ENCODE results near the gene DYNC2H1.

The DYNC2H1 gene

GRCh38 chr11:103384652-103385051, 275.4 kb downstream of the DYNC2H1 start:
- H4K20me1 ChIP-seq: no peaks in the 10 kb centered on the region
- no peak overlapping the region for H3K9ac ChIP-seq
- no peak for TF ChIP-seq Cebpa-rat (IDR thresholded peaks at IDR 0.05)
- H3K27ac ChIP-seq: no peak overlapping the region
- H3K9me3 ChIP-seq: no peaks in the 10 kb centered on the region
- no peaks in the 10 kb centered on the region for H3K36me3 ChIP-seq
- H3K4me2 ChIP-seq: no peak overlapping the region
- no peaks in the 10 kb centered on the region for H3K27me3 ChIP-seq
- no peak overlapping the region for H3K4me3 ChIP-seq
- H3K4me1 ChIP-seq: no peaks in the 10 kb centered on the region

GRCh38 chr11:103395612-103396011, 286.4 kb downstream of the DYNC2H1 start:
- no peak overlapping the region for H3K4me2 ChIP-seq
- H3K4me1 ChIP-seq: no peaks in the 10 kb centered on the region
- H3K9ac ChIP-seq: no peak overlapping the region
- no peaks in the 10 kb centered on the region for H3K27me3 ChIP-seq
- no peaks in the 10 kb centered on the region for H4K20me1 ChIP-seq
- H3K4me3 ChIP-seq: no peak overlapping the region
- H3K36me3 ChIP-seq: no peaks in the 10 kb centered on the region
- TF ChIP-seq Cebpa-rat (IDR thresholded peaks at IDR 0.05): no peak
- H3K27ac ChIP-seq: no peak overlapping the region
- H3K9me3 ChIP-seq: peaks cover 8% of the 10 kb centered on the region

GRCh38 chr11:103396237-103396636, 287.0 kb downstream of the DYNC2H1 start:
- Histone ChIP-seq H3K4me1 (no peaks in the 10 kb centered on the region), H3K9me3 (peaks cover 8% of the 10 kb centered on the region), H3K27me3 (no peaks in the 10 kb centered on the region), H3K4me2 (no peak overlapping the region), H3K36me3 (no peaks in the 10 kb centered on the region), H3K4me3 (no peak overlapping the region), H3K9ac (no peak overlapping the region), H4K20me1 (no peaks in the 10 kb centered on the region), H3K27ac (no peak overlapping the region)
- no peak for TF ChIP-seq Cebpa-rat (IDR thresholded peaks at IDR 0.05)

- no peaks in the 10 kb centered on the region for H3K27me3 ChIP-seq
- no peaks in the 10 kb centered on the region for H3K4me1 ChIP-seq
- H3K4me3 ChIP-seq: no peak overlapping the region
- H3K27ac ChIP-seq: no peak overlapping the region
- TF ChIP-seq Cebpa-rat (IDR thresholded peaks at IDR 0.05): no peak
- H3K9me3 ChIP-seq: peaks cover 2% of the 10 kb centered on the region
- H3K36me3 ChIP-seq: no peaks in the 10 kb centered on the region
- H3K9ac ChIP-seq: no peak overlapping the region
- H3K4me2 ChIP-seq: no peak overlapping the region
- H4K20me1 ChIP-seq: no peaks in the 10 kb centered on the region
These were observed 288.1 kb downstream of the DYNC2H1 start for GRCh38 chr11:103397369-103397768.

GRCh38 chr11:103398829-103399228, 289.6 kb downstream of the DYNC2H1 start:
- H3K36me3 ChIP-seq: no peaks in the 10 kb centered on the region
- H3K4me3 ChIP-seq: no peak overlapping the region
- no peak overlapping the region for H3K4me2 ChIP-seq
- H3K4me1 ChIP-seq: no peaks in the 10 kb centered on the region
- no peak overlapping the region for H3K9ac ChIP-seq
- H3K27ac ChIP-seq: no peak overlapping the region
- no peak for TF ChIP-seq Cebpa-rat (IDR thresholded peaks at IDR 0.05)
- H3K27me3 ChIP-seq: no peaks in the 10 kb centered on the region
- no peaks in the 10 kb centered on the region for H4K20me1 ChIP-seq
- H3K9me3 ChIP-seq: no peaks in the 10 kb centered on the region

GRCh38 chr11:103406357-103406756, 297.1 kb downstream of the DYNC2H1 start:
- Histone ChIP-seq H4K20me1 (no peaks in the 10 kb centered on the region), H3K9ac (no peak overlapping the region), H3K36me3 (no peaks in the 10 kb centered on the region), H3K9me3 (no peaks in the 10 kb centered on the region), H3K4me2 (no peak overlapping the region), H3K27ac (no peak overlapping the region), H3K4me1 (no peaks in the 10 kb centered on the region), H3K4me3 (no peak overlapping the region), H3K27me3 (no peaks in the 10 kb centered on the region)
- no peak for TF ChIP-seq Cebpa-rat (IDR thresholded peaks at IDR 0.05)

GRCh38 chr11:103407641-103408040, 298.4 kb downstream of the DYNC2H1 start:
- Histone ChIP-seq H3K27me3 (no peaks in the 10 kb centered on the region), H3K27ac (no peak overlapping the region), H3K4me2 (no peak overlapping the region), H3K36me3 (no peaks in the 10 kb centered on the region), H4K20me1 (no peaks in the 10 kb centered on the region), H3K4me3 (no peak overlapping the region), H3K9ac (no peak overlapping the region), H3K4me1 (no peaks in the 10 kb centered on the region), H3K9me3 (no peaks in the 10 kb centered on the region)
- no peak for TF ChIP-seq Cebpa-rat (IDR thresholded peaks at IDR 0.05)

GRCh38 chr11:103413266-103413888, 304.2 kb downstream of the DYNC2H1 start:
- no peaks in the 10 kb centered on the region for H3K9me3 ChIP-seq
- no peak for TF ChIP-seq Cebpa-rat (IDR thresholded peaks at IDR 0.05)
- H3K27ac ChIP-seq: no peak overlapping the region
- H3K9ac ChIP-seq: no peak overlapping the region
- H3K4me2 ChIP-seq: no peak overlapping the region
- H3K4me3 ChIP-seq: no peak overlapping the region
- H3K4me1 ChIP-seq: no peaks in the 10 kb centered on the region
- no peaks in the 10 kb centered on the region for H4K20me1 ChIP-seq
- no peaks in the 10 kb centered on the region for H3K27me3 ChIP-seq
- H3K36me3 ChIP-seq: no peaks in the 10 kb centered on the region

GRCh38 chr11:103418014-103418413, 308.8 kb downstream of the DYNC2H1 start:
- H3K27me3 ChIP-seq: no peaks in the 10 kb centered on the region
- H3K4me3 ChIP-seq: no peak overlapping the region
- 0 out of 2 replicates have a peak, but pooled peaks cover 4% of the 10 kb centered on the region for H3K4me1 ChIP-seq
- H4K20me1 ChIP-seq: no peaks in the 10 kb centered on the region
- H3K9me3 ChIP-seq: no peaks in the 10 kb centered on the region
- H3K9ac ChIP-seq: no peak overlapping the region
- TF ChIP-seq Cebpa-rat (IDR thresholded peaks at IDR 0.05): no peak
- no peak overlapping the region for H3K27ac ChIP-seq
- no peaks in the 10 kb centered on the region for H3K36me3 ChIP-seq
- H3K4me2 ChIP-seq: no peak overlapping the region

- H3K27ac ChIP-seq: no peak overlapping the region
- H3K9me3 ChIP-seq: no peaks in the 10 kb centered on the region
These were observed 311.4 kb downstream of the DYNC2H1 start for GRCh38 chr11:103420593-103420992.

More at GRCh38 chr11:103420593-103420992, 311.4 kb downstream of the DYNC2H1 start:
- no peak overlapping the region for H3K9ac ChIP-seq
- no peak overlapping the region for H3K4me2 ChIP-seq
- H3K4me3 ChIP-seq: no peak overlapping the region
- TF ChIP-seq Cebpa-rat (IDR thresholded peaks at IDR 0.05): no peak
- no peaks in the 10 kb centered on the region for H3K36me3 ChIP-seq
- 0 out of 2 replicates have a peak, but pooled peaks cover 4% of the 10 kb centered on the region for H3K4me1 ChIP-seq
- no peaks in the 10 kb centered on the region for H4K20me1 ChIP-seq
- H3K27me3 ChIP-seq: no peaks in the 10 kb centered on the region
